SU-DHL-6 (cell line): ENCODE results near the gene PGLYRP1.

Experiments
- H2AFZ ChIP-seq: fragments of 200-600 bp; sonication (generic); 2 replicates; pipeline ENCODE4 v1.6.1; 2014; ENCODE audit warnings: low read depth, mild to moderate bottlenecking, moderate library complexity, mixed read lengths, antibody characterized with exemption, low read length; ENCODE audit not compliant: severe bottlenecking
- H3F3A ChIP-seq: fragments of 200-600 bp; shearing (Covaris generic); 2 replicates; pipeline ENCODE4 v1.6.0; 2016; ENCODE audit warnings: antibody characterized with exemption, mild to moderate bottlenecking; ENCODE audit not compliant: insufficient read depth
- H3K27ac ChIP-seq: fragments of 200-600 bp; sonication (generic); 2 replicates; pipeline ENCODE4 v1.5.1; 2016; ENCODE audit warnings: low read depth, mild to moderate bottlenecking, low read length, moderate library complexity, mixed read lengths
- H3K27me3 ChIP-seq: fragments of 200-600 bp; sonication (generic), shearing (Covaris generic); 2 replicates; pipeline ENCODE4 v1.6.0; 2014; ENCODE audit warnings: mild to moderate bottlenecking, low read length
- H3K36me3 ChIP-seq: fragments of 200-600 bp; sonication (generic); 2 replicates; pipeline ENCODE4 v1.6.1; 2014; ENCODE audit warnings: mild to moderate bottlenecking, low read length, mixed read lengths
- H3K4me2 ChIP-seq: fragments of 300-600, 200-600 bp; shearing (Covaris generic), sonication (generic); 2 replicates; pipeline ENCODE4 v1.6.0; 2014; ENCODE audit warnings: low read length, low read depth, mild to moderate bottlenecking; ENCODE audit not compliant: poor library complexity, severe bottlenecking
- H3K4me3 ChIP-seq: fragments of 200-600 bp; sonication (generic); 2 replicates; pipeline ENCODE4 v1.5.1; 2014; ENCODE audit warnings: antibody characterized with exemption, low read length, mild to moderate bottlenecking, mixed read lengths; ENCODE audit not compliant: insufficient read depth, poor library complexity, severe bottlenecking
- H3K79me2 ChIP-seq: fragments of 200-600 bp; sonication (generic); 2 replicates; pipeline ENCODE4 v1.6.1; 2014; ENCODE audit warnings: mild to moderate bottlenecking, low read length, moderate library complexity; ENCODE audit not compliant: insufficient read depth
- H3K9ac ChIP-seq: fragments of 200-600 bp; sonication (generic); 2 replicates; pipeline ENCODE4 v1.7.0; 2014; ENCODE audit warnings: mild to moderate bottlenecking, low read length
- H3K9me2 ChIP-seq: fragments of 200-600 bp; sonication (generic); replicated peaks from 2 replicates; pipeline ENCODE4 v1.6.1; 2014; ENCODE audit warnings: low read length; ENCODE audit not compliant: insufficient read depth
- H3K9me3 ChIP-seq: fragments of 200-600 bp; sonication (generic); 2 replicates; pipeline ENCODE4 v1.6.1; 2014; ENCODE audit warnings: low read length, mixed read lengths; ENCODE audit not compliant: insufficient read depth
- H4K20me1 ChIP-seq: fragments of 200-600 bp; sonication (generic); 2 replicates; pipeline ENCODE4 v1.6.1; 2014; ENCODE audit warnings: low read depth, mild to moderate bottlenecking, antibody characterized with exemption, low read length, moderate library complexity, mixed read lengths
- EZH2phosphoT487 ChIP-seq: fragments of 200-600 bp; sonication (generic), shearing (Covaris generic); conservative IDR thresholded peaks from 2 replicates; pipeline ENCODE4 v1.6.1; 2018; ENCODE audit warnings: mild to moderate bottlenecking, antibody characterized with exemption, low read length, moderate library complexity, mixed read lengths
- TF ChIP-seq, protein P1 (sequence below): fragments of 200-600 bp; sonication (generic); IDR thresholded peaks from one replicate; pipeline ENCODE4 v1.5.1; 2017; ENCODE audit warnings: antibody characterized with exemption, mild to moderate bottlenecking, low read length, moderate library complexity; ENCODE audit not compliant: insufficient read depth, poor library complexity, severe bottlenecking

The PGLYRP1 gene

DNA sequence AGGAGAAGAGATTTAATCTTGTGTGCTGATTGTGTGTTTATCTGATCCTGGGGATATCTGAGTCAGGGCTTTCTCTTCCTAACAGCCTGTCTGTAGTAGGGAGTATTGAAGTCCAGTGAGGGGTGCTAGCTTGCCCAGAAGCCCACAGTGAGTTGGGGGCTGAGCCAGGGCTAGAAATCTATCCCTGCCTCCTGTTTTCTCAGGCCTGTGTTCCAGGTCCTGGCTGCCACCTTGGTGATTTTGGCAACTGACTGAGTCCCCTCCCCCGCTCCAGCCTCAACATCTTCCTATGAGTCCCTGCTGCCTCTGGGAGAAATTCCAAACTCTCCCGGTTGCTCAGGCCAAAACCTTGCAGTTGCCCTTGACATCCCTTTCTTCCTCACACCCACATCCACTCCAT lies 41.5 kb downstream of the PGLYRP1 start:
- Histone ChIP-seq H3K9me3 (no peaks in the 10 kb centered on the region), H3K9ac (no peak overlapping the region), H3K27ac (no peak overlapping the region), H3F3A (no peaks in the 10 kb centered on the region), H2AFZ (no peak overlapping the region), H3K9me2 (no peaks in the 10 kb centered on the region), H3K36me3 (no peaks in the 10 kb centered on the region), H3K79me2 (no peaks in the 10 kb centered on the region), H4K20me1 (no peaks in the 10 kb centered on the region), H3K4me2 (no peak overlapping the region), H3K27me3 (no peaks in the 10 kb centered on the region), H3K4me3 (no peak overlapping the region)
- TF ChIP-seq, protein P1, sequence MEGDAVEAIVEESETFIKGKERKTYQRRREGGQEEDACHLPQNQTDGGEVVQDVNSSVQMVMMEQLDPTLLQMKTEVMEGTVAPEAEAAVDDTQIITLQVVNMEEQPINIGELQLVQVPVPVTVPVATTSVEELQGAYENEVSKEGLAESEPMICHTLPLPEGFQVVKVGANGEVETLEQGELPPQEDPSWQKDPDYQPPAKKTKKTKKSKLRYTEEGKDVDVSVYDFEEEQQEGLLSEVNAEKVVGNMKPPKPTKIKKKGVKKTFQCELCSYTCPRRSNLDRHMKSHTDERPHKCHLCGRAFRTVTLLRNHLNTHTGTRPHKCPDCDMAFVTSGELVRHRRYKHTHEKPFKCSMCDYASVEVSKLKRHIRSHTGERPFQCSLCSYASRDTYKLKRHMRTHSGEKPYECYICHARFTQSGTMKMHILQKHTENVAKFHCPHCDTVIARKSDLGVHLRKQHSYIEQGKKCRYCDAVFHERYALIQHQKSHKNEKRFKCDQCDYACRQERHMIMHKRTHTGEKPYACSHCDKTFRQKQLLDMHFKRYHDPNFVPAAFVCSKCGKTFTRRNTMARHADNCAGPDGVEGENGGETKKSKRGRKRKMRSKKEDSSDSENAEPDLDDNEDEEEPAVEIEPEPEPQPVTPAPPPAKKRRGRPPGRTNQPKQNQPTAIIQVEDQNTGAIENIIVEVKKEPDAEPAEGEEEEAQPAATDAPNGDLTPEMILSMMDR: no peak
- TF ChIP-seq EZH2phosphoT487: no peak

DNA sequence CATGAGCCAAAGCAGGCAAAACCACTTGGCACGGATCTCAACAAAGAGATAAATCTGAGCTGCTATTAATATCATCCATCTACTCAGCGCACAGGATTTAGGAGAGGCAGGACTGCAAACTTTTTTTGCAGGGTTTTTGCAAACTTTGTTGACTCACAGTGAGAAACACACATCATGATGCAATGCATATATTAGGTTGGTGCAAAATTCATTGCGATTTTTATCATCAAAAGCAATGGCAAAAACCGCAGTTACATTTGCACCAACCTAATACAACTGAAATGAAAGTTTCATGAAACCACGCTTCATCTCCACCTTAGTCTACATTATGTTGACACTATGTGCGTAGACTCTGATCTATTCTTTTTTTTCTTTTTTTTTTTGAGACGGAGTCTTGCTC lies 44.7 kb downstream of the PGLYRP1 start:
- H3K27ac ChIP-seq: no peak overlapping the region
- no peaks in the 10 kb centered on the region for H3F3A ChIP-seq
- H3K4me2 ChIP-seq: no peak overlapping the region
- no peak overlapping the region for H3K4me3 ChIP-seq
- TF ChIP-seq, protein P1: no peak
- H2AFZ ChIP-seq: no peak overlapping the region
- H3K9me2 ChIP-seq: no peaks in the 10 kb centered on the region
- H3K27me3 ChIP-seq: no peaks in the 10 kb centered on the region
- no peaks in the 10 kb centered on the region for H3K9me3 ChIP-seq
- no peaks in the 10 kb centered on the region for H3K36me3 ChIP-seq
- no peak overlapping the region for H3K9ac ChIP-seq
- H4K20me1 ChIP-seq: no peaks in the 10 kb centered on the region
- no peaks in the 10 kb centered on the region for H3K79me2 ChIP-seq

DNA sequence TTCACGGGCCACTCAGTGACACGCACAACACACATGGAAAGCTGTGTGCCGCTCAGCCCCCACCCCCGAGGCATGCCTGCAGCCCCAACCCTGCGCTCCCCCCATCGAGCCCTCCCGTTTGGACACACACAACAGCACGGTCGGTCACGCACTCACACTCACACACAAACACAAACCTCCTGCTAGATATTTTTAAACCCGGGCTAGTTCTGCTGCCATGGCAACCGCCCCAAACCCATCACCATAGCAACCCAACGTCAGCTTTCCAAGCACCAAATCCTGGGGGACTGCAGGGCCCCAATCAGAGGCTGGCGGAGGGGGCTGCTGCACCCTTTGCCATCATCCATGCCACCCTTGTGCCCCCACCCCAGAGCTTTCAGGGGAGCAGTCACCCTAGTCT lies 46.7 kb downstream of the PGLYRP1 start:
- Histone ChIP-seq H3K9me3 (no peaks in the 10 kb centered on the region), H3K4me3 (no peak overlapping the region), H3K9ac (no peak overlapping the region), H3K27me3 (no peaks in the 10 kb centered on the region), H2AFZ (no peak overlapping the region), H3F3A (no peaks in the 10 kb centered on the region), H3K36me3 (no peaks in the 10 kb centered on the region), H3K9me2 (no peaks in the 10 kb centered on the region), H3K79me2 (no peaks in the 10 kb centered on the region), H3K4me2 (no peak overlapping the region), H4K20me1 (no peaks in the 10 kb centered on the region), H3K27ac (no peak overlapping the region)
- TF ChIP-seq, protein P1: no peak
- no peak for TF ChIP-seq EZH2phosphoT487
